Spleen (tissue), 11 donors: ENCODE data around the gene MAP1LC3A. TPM values are rescaled to one million over a fixed set of nuclear protein-coding genes. Genes with fewer than 3 reads are reported as not detected.

ENCODE experiments used
- DNase-seq: peaks from one replicate; pipeline ENCODE4 v3.0.0-alpha.2; 2020
- H3K27ac ChIP-seq, 8 donors: fragments of 200-600 bp; sonication (generic) in 7 of 8; 1 replicate in 4 of 8; 2 replicates in 4 of 8; pipeline versions ENCODE4 v1.5.0 to v1.8.0; 2016 to 2021; ENCODE audit warnings: inconsistent platforms in 4 of 8, mild to moderate bottlenecking in 4 of 8, moderate library complexity in 1 of 8
- H3K27me3 ChIP-seq, 7 donors: fragments of 200-600 bp; sonication (generic) in 6 of 7; replicated peaks in 1 of 7; 1 replicate in 4 of 7; 2 replicates in 3 of 7; pipeline versions ENCODE4 v1.5.0 to v1.8.0; 2016 to 2021; ENCODE audit warnings: inconsistent platforms in 3 of 7, mild to moderate bottlenecking in 1 of 7
- H3K36me3 ChIP-seq, 6 donors: fragments of 200-600 bp; sonication (generic) in 5 of 6; 1 replicate in 4 of 6; 2 replicates in 2 of 6; pipeline versions ENCODE4 v1.5.0 to v1.8.0; 2016 to 2021; ENCODE audit warnings: inconsistent platforms in 2 of 6
- H3K4me1 ChIP-seq, 6 donors: fragments of 200-600 bp; sonication (generic) in 5 of 6; 1 replicate in 3 of 6; 2 replicates in 3 of 6; pipeline versions ENCODE4 v1.5.0 to v1.8.0; 2016 to 2021; ENCODE audit warnings: inconsistent platforms in 3 of 6
- H3K4me3 ChIP-seq, 8 donors: fragments of 200-600 bp; sonication (generic) in 7 of 8; 1 replicate in 4 of 8; 2 replicates in 4 of 8; pipeline versions ENCODE4 v1.5.0 to v1.8.0; 2016 to 2021; ENCODE audit warnings: inconsistent platforms in 4 of 8, mild to moderate bottlenecking in 4 of 8, moderate library complexity in 2 of 8
- H3K9me3 ChIP-seq, 8 donors: fragments of 200-600 bp; sonication (generic) in 7 of 8; 1 replicate in 4 of 8; 2 replicates in 4 of 8; pipeline versions ENCODE4 v1.5.0 to v1.8.0; 2016 to 2021; ENCODE audit warnings: inconsistent platforms in 4 of 8
- CTCF ChIP-seq, 11 experiments: fragments of 200-600 bp in 7 of 11; fragments of 450-650 bp in 4 of 11; sonication (generic) in 4 of 11; IDR thresholded peaks in 8 of 11; conservative IDR thresholded peaks in 3 of 11; 1 replicate in 7 of 11; 2 replicates in 4 of 11; pipeline versions ENCODE4 v1.4.0 to v1.8.0; 2016 to 2021; ENCODE audit warnings: antibody characterized with exemption in 11 of 11, inconsistent platforms in 4 of 11, mild to moderate bottlenecking in 1 of 11
- POLR2A ChIP-seq, 3 donors: fragments of 450-650 bp; IDR thresholded peaks; one replicate each; pipeline ENCODE4 v1.5.1; 2017; ENCODE audit warnings: antibody characterized with exemption in 3 of 3, mild to moderate bottlenecking in 1 of 3
- POLR2AphosphoS5 ChIP-seq, 3 donors: sonication (generic); formaldehyde crosslinking; IDR thresholded peaks; one replicate each; pipeline ENCODE4 v1.5.1; 2017; ENCODE audit warnings: antibody characterized with exemption in 3 of 3
- WGBS, 5 donors: extraction: QIAGEN DNeasy Blood & Tissue Kit in 3 of 5; methylation state at CpG; one replicate each; pipeline versions ENCODE4 v1.1.5 to v1.1.7; 2013 to 2018; 5-methylcytosine and 5-hydroxymethylcytosine counted together
- intact Hi-C: fragments of 100-400 bp; cut with DNase I; formaldehyde crosslinking; loops from one replicate; pipeline ENCODE4 v1.15.0; 2023; ENCODE audit warnings: low total_unique reads
- polyA plus RNA-seq, 3 donors: library from polyadenylated mRNA; stranded (reverse); fragments of 200-250 nt; gene quantifications; one replicate each; pipeline ENCODE4 v1.2.1, GENCODE V29; 2013
- total RNA-seq, 7 donors: library from RNA; depleted of rRNA in 3 of 7; stranded (reverse); fragments of >200 nt in 3 of 7; fragmentation: NEBNext Ultra II Directional in 4 of 7; extraction: Animal tissue kit (Norgen Biotek cat#: 25700) in 4 of 7; gene quantifications; one replicate each; pipeline versions ENCODE4 v1.1.0 to v1.2.1, GENCODE V29; 2016 to 2021
- donor health status: healthy with polysubstance abuse.
- donor health status: DM: no; HTN: no; CAD: no; lungs with moderate emphysema.
- donor health status: DM: no; HTN: no; CAD: no.
- donor health status: Bipolar disorder and iron deficiency.
- donor health status: healthy.
- donor health status: DM: no; HTN: no; CAD: no.
- donor health status: DM: yes; HTN: yes; CAD: no.

The MAP1LC3A gene
- total and polyA plus RNA-seq, 10 donors: 13.0 to 56.7 (median 30.1) TPM

- no peaks in the 10 kb centered on the region for H3K9me3 ChIP-seq
Observed at GRCh38 chr20:34595377-34596184, 37.1 kb downstream of the MAP1LC3A start.

DNA sequence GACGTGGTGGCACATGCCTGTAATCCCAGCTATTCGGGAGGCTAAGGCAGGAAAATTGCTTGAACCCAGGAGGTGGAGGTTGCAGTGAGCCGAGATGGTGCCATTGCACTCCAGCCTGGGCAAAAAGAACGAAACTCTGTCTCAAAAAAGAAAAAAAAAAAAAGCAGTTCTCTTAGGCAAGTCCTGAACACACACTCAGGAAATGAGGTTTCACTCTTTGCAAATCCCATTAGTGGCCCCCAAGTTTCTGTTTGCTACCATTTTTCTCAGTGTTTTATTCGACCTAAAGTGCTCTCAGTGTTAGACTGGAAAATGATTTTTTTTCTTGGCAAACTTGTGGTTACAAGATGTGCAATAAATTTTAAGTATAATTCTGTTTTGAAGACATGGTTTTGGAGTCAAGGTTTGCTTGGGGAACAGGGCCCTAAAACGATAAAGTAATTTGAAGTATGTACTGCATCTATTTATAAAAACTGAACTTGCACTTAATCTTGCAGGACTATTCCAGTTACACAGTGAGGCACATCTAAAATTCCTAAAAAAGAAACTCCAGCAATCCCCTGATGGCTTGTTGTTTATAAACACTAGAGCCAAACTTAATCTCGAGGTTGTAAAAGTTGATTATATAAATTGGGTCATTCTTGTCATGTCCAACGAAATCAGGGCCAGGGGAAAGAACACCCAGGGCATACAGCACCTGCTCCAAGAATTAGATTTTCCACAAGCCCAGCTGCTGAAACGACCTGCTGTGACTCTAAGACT, 42.6 kb downstream of the MAP1LC3A start:
- DNase-seq: no peak
- TF ChIP-seq CTCF (IDR thresholded peaks at IDR 0.05 in 8 of 11, conservative IDR thresholded peaks at IDR 0.05 in 3 of 11) (no peak), POLR2A (IDR thresholded peaks at IDR 0.05) (no peak), POLR2AphosphoS5 (IDR thresholded peaks at IDR 0.05) (no peak)
- H3K27ac ChIP-seq: peak overlapping the region in 1 of 8 donors; percentile 2

More at GRCh38 chr20:34595377-34596184, 37.1 kb downstream of the MAP1LC3A start:
- 90 to 96% (median 94%) methylated on average over 9 of the region's 9 CpGs for WGBS, 5 donors
- no peak for DNase-seq
- Histone ChIP-seq H3K4me3 (no peak overlapping the region), H3K27me3 (no peaks in the 10 kb centered on the region), H3K36me3 (no peaks in the 10 kb centered on the region), H3K4me1 (no peaks in the 10 kb centered on the region), H3K27ac (no peak overlapping the region)
- no peak for TF ChIP-seq CTCF (IDR thresholded peaks at IDR 0.05 in 8 of 11, conservative IDR thresholded peaks at IDR 0.05 in 3 of 11)
- TF ChIP-seq POLR2AphosphoS5 (IDR thresholded peaks at IDR 0.05): no peak
- TF ChIP-seq POLR2A (IDR thresholded peaks at IDR 0.05): no peak
- intact Hi-C loops: no loop called here

DNA sequence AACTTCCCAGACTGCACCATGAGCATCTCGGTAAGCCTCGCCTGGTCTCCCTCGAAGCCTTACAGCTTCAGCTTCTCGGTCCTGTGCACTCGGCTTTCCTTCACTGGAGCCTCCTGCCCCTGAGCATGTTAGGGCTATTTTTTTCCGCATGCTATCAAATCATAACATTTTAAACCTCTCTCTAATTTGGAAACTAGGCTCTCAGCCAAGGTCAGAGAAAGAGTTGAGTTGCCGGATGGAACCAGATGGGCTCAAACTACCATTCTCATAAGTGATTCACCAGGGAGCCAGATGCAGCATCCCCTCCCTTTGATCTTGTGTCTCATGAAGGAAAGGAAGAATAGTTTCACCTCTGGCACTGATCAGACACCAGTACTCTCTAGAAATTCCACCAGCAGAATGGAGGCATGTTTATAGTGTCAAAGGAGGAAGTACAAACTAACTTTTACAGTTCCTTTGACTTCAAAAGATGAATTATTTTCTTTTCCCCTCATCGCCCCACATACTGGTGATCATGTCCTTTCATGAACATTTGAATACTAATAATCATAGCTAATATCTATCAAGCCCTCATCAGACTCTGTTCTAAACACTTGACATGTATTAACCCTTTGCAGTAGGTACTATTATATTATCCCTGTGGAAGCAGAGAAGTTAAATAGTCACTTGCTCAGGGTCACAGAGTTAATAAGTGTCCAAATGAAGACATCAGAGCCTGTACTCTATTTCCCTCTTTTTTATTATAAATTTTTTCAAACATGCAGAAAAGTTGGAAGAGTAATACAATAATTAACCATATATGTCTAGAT, 46.7 kb downstream of the MAP1LC3A start:
- Histone ChIP-seq H3K9me3 (no peaks in the 10 kb centered on the region), H3K27me3 (no peaks in the 10 kb centered on the region), H3K27ac (peak overlapping the region in 3 of 8 donors; percentile 2 to 9 (median 5)), H3K4me1 (peaks cover 0 to 10% (median 0%) of the 10 kb centered on the region in 6 donors), H3K36me3 (peaks cover 0 to 9% (median 0%) of the 10 kb centered on the region in 6 donors), H3K4me3 (no peak overlapping the region)
- no peak for DNase-seq
- no peak for TF ChIP-seq POLR2A (IDR thresholded peaks at IDR 0.05)
- no peak for TF ChIP-seq POLR2AphosphoS5 (IDR thresholded peaks at IDR 0.05)
- no peak for TF ChIP-seq CTCF (IDR thresholded peaks at IDR 0.05 in 8 of 11, conservative IDR thresholded peaks at IDR 0.05 in 3 of 11)
- 76 to 85% (median 83%) methylated on average over 8 of the region's 8 CpGs for WGBS, 5 donors
- intact Hi-C loops: no loop called here

More for the DNA sequence above, 42.6 kb downstream of the MAP1LC3A start:
- H3K4me3 ChIP-seq: no peak overlapping the region
- no peaks in the 10 kb centered on the region for H3K9me3 ChIP-seq
- WGBS, 5 donors: 59 to 74% (median 60%) methylated on average over 9 of the region's 9 CpGs
- intact Hi-C loops: no loop called here
- H3K36me3 ChIP-seq: peaks cover 0 to 9% (median 0%) of the 10 kb centered on the region in 6 donors
- no peaks in the 10 kb centered on the region for H3K27me3 ChIP-seq
- H3K4me1 ChIP-seq: peaks cover 0 to 10% (median 0%) of the 10 kb centered on the region in 6 donors
